ENCODE data around the gene PCCA.

DNA sequence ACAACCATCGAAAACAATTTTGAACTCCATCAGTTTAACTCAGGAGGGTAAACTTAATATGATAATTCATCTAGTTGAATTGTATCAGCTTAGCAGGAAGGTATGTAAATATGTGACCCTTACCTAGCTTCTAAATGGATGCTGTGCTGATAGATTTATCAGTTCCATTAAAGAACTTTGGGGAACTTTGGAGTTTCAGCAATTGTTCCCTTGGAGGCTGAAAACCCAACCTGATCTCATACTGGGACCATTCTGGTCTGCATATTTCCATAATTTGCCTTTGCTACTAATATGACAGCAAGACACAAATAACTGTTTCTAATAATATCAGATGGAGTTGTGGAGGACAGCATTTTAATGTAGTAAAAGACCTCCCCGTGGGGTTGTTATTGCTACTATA, 371.9 kb downstream of the PCCA start:
- TF ChIP-seq, protein P1, sequence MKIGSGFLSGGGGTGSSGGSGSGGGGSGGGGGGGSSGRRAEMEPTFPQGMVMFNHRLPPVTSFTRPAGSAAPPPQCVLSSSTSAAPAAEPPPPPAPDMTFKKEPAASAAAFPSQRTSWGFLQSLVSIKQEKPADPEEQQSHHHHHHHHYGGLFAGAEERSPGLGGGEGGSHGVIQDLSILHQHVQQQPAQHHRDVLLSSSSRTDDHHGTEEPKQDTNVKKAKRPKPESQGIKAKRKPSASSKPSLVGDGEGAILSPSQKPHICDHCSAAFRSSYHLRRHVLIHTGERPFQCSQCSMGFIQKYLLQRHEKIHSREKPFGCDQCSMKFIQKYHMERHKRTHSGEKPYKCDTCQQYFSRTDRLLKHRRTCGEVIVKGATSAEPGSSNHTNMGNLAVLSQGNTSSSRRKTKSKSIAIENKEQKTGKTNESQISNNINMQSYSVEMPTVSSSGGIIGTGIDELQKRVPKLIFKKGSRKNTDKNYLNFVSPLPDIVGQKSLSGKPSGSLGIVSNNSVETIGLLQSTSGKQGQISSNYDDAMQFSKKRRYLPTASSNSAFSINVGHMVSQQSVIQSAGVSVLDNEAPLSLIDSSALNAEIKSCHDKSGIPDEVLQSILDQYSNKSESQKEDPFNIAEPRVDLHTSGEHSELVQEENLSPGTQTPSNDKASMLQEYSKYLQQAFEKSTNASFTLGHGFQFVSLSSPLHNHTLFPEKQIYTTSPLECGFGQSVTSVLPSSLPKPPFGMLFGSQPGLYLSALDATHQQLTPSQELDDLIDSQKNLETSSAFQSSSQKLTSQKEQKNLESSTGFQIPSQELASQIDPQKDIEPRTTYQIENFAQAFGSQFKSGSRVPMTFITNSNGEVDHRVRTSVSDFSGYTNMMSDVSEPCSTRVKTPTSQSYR (CRISPR knock-in tag; IDR thresholded peaks at IDR 0.05), result no peak
- TF ChIP-seq CREB1 (CRISPR knock-in tag; IDR thresholded peaks at IDR 0.05) (no peak), TP53 (CRISPR knock-in tag; IDR thresholded peaks at IDR 0.05) (no peak)
- TF ChIP-seq, protein P2, sequence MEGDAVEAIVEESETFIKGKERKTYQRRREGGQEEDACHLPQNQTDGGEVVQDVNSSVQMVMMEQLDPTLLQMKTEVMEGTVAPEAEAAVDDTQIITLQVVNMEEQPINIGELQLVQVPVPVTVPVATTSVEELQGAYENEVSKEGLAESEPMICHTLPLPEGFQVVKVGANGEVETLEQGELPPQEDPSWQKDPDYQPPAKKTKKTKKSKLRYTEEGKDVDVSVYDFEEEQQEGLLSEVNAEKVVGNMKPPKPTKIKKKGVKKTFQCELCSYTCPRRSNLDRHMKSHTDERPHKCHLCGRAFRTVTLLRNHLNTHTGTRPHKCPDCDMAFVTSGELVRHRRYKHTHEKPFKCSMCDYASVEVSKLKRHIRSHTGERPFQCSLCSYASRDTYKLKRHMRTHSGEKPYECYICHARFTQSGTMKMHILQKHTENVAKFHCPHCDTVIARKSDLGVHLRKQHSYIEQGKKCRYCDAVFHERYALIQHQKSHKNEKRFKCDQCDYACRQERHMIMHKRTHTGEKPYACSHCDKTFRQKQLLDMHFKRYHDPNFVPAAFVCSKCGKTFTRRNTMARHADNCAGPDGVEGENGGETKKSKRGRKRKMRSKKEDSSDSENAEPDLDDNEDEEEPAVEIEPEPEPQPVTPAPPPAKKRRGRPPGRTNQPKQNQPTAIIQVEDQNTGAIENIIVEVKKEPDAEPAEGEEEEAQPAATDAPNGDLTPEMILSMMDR (IDR thresholded peaks at IDR 0.05), result no peak
- TF ChIP-seq, protein P3, sequence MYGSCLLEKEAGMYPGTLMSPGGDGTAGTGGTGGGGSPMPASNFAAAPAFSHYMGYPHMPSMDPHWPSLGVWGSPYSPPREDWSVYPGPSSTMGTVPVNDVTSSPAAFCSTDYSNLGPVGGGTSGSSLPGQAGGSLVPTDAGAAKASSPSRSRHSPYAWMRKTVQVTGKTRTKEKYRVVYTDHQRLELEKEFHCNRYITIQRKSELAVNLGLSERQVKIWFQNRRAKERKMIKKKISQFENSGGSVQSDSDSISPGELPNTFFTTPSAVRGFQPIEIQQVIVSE (CRISPR knock-in tag; IDR thresholded peaks at IDR 0.05; ENCODE audit: borderline replicate concordance), result no peak
